Loucy (cell line): ENCODE measurements around the gene U2SURP.

ENCODE experiments used
- H2AFZ ChIP-seq: fragments of 200-600 bp; sonication (generic); 2 replicates; pipeline ENCODE4 v1.6.0; 2016; ENCODE audit warnings: antibody characterized with exemption, mild to moderate bottlenecking, low read length, moderate library complexity
- H3F3A ChIP-seq: fragments of 200-600 bp; 2 replicates; pipeline ENCODE4 v1.6.0; 2016; ENCODE audit warnings: antibody characterized with exemption, low read depth, mild to moderate bottlenecking
- H3K27me3 ChIP-seq: fragments of 200-600 bp; sonication (generic); 2 replicates; pipeline ENCODE4 v1.6.1; 2014; ENCODE audit warnings: low read length, mild to moderate bottlenecking; ENCODE audit not compliant: insufficient read depth, poor library complexity, severe bottlenecking
- H3K36me3 ChIP-seq: fragments of 200-600 bp; sonication (generic); 2 replicates; pipeline ENCODE4 v1.6.1; 2016; ENCODE audit warnings: low read length; ENCODE audit not compliant: insufficient read depth
- H3K4me1 ChIP-seq: fragments of 200-600 bp; sonication (generic); 2 replicates; pipeline ENCODE4 v1.5.1; 2014; ENCODE audit warnings: low read length, mild to moderate bottlenecking; ENCODE audit not compliant: insufficient read depth, poor library complexity, severe bottlenecking
- H3K4me2 ChIP-seq: fragments of 200-600 bp; sonication (generic); 2 replicates; pipeline ENCODE4 v1.6.0; 2014; ENCODE audit warnings: antibody characterized with exemption, low read length, low read depth, mild to moderate bottlenecking; ENCODE audit not compliant: poor library complexity, severe bottlenecking
- H3K4me3 ChIP-seq: fragments of 200-600 bp; sonication (generic); 2 replicates; pipeline ENCODE4 v1.5.1; 2014; ENCODE audit warnings: low read length, mild to moderate bottlenecking, mixed read lengths; ENCODE audit not compliant: poor library complexity, severe bottlenecking
- H3K79me2 ChIP-seq: fragments of 200-600 bp; sonication (generic); 2 replicates; pipeline ENCODE4 v1.6.1; 2014; ENCODE audit warnings: low read length; ENCODE audit not compliant: insufficient read depth
- H3K9ac ChIP-seq: fragments of 200-600 bp; sonication (generic); 2 replicates; pipeline ENCODE4 v1.6.0; 2014; ENCODE audit warnings: mild to moderate bottlenecking, low read depth, low read length, moderate library complexity; ENCODE audit not compliant: poor library complexity, severe bottlenecking
- H3K9me2 ChIP-seq: fragments of 200-600 bp; sonication (generic); replicated peaks from 2 replicates; pipeline ENCODE4 v1.6.1; 2016; ENCODE audit warnings: low read depth, low read length, mixed read lengths
- H3K9me3 ChIP-seq: fragments of 200-600 bp; sonication (generic); 2 replicates; pipeline ENCODE4 v1.6.1; 2014; ENCODE audit warnings: mild to moderate bottlenecking, antibody characterized with exemption, low read length, low read depth; ENCODE audit not compliant: insufficient read depth
- H4K20me1 ChIP-seq: fragments of 200-600 bp; sonication (generic); 2 replicates; pipeline ENCODE4 v1.6.0; 2014; ENCODE audit warnings: antibody characterized with exemption, low read length, mild to moderate bottlenecking; ENCODE audit not compliant: insufficient read depth, poor library complexity, severe bottlenecking
- CTCF ChIP-seq: fragments of 200-600 bp; sonication (generic); conservative IDR thresholded peaks from 2 replicates; pipeline ENCODE4 v1.5.1; 2014; ENCODE audit warnings: mild to moderate bottlenecking, antibody characterized with exemption, low read length
- EZH2phosphoT487 ChIP-seq: fragments of 200-600 bp; IDR thresholded peaks from 2 replicates; pipeline ENCODE4 v1.6.1; 2018; ENCODE audit warnings: antibody characterized with exemption, mild to moderate bottlenecking, moderate library complexity, borderline replicate concordance

Gene U2SURP

GRCh38 chr3:143054011-143054410, 52.6 kb downstream of the U2SURP start:
- H3K9me3 ChIP-seq = no peaks in the 10 kb centered on the region
- TF ChIP-seq CTCF = no peak
- TF ChIP-seq EZH2phosphoT487 = no peak
- no peaks in the 10 kb centered on the region for H3K4me1 ChIP-seq
- no peaks in the 10 kb centered on the region for H4K20me1 ChIP-seq
- H3K27me3 ChIP-seq = no peaks in the 10 kb centered on the region
- H3F3A ChIP-seq = no peaks in the 10 kb centered on the region
- peaks cover 83% of the 10 kb centered on the region for H3K36me3 ChIP-seq
- no peak overlapping the region for H2AFZ ChIP-seq
- no peaks in the 10 kb centered on the region for H3K9me2 ChIP-seq
- no peaks in the 10 kb centered on the region for H3K79me2 ChIP-seq
- H3K9ac ChIP-seq = no peak overlapping the region
- H3K4me2 ChIP-seq = no peak overlapping the region
- H3K4me3 ChIP-seq = no peak overlapping the region

GRCh38 chr3:143056372-143056771, 55.0 kb downstream of the U2SURP start:
- H3K79me2 ChIP-seq = no peaks in the 10 kb centered on the region
- no peaks in the 10 kb centered on the region for H3K27me3 ChIP-seq
- no peak overlapping the region for H3K4me2 ChIP-seq
- H3K4me1 ChIP-seq = no peaks in the 10 kb centered on the region
- H3F3A ChIP-seq = no peaks in the 10 kb centered on the region
- no peak overlapping the region for H2AFZ ChIP-seq
- no peak overlapping the region for H3K9ac ChIP-seq
- H3K36me3 ChIP-seq = peaks cover 79% of the 10 kb centered on the region
- H3K9me3 ChIP-seq = no peaks in the 10 kb centered on the region
- H4K20me1 ChIP-seq = no peaks in the 10 kb centered on the region
- TF ChIP-seq CTCF = no peak
- TF ChIP-seq EZH2phosphoT487 = no peak
- no peak overlapping the region for H3K4me3 ChIP-seq
- no peaks in the 10 kb centered on the region for H3K9me2 ChIP-seq

- Histone ChIP-seq H3K27me3 (no peaks in the 10 kb centered on the region), H4K20me1 (no peaks in the 10 kb centered on the region), H3F3A (no peaks in the 10 kb centered on the region), H3K9me2 (no peaks in the 10 kb centered on the region), H2AFZ (no peak overlapping the region), H3K9ac (no peak overlapping the region), H3K36me3 (peaks cover 37% of the 10 kb centered on the region), H3K79me2 (no peaks in the 10 kb centered on the region), H3K9me3 (no peaks in the 10 kb centered on the region), H3K4me1 (no peaks in the 10 kb centered on the region), H3K4me3 (no peak overlapping the region), H3K4me2 (no peak overlapping the region)
- no peak for TF ChIP-seq EZH2phosphoT487
Observed at GRCh38 chr3:143060906-143061305, 59.5 kb downstream of the U2SURP start.

GRCh38 chr3:143063018-143063417, 61.6 kb downstream of the U2SURP start:
- H3F3A ChIP-seq = no peaks in the 10 kb centered on the region
- no peaks in the 10 kb centered on the region for H3K79me2 ChIP-seq
- H3K9me3 ChIP-seq = no peaks in the 10 kb centered on the region
- no peak overlapping the region for H3K4me3 ChIP-seq
- no peaks in the 10 kb centered on the region for H3K4me1 ChIP-seq
- H3K4me2 ChIP-seq = no peak overlapping the region
- no peak overlapping the region for H2AFZ ChIP-seq
- H3K27me3 ChIP-seq = no peaks in the 10 kb centered on the region
- no peak overlapping the region for H3K9ac ChIP-seq
- TF ChIP-seq CTCF (no peak), EZH2phosphoT487 (no peak)
- no peaks in the 10 kb centered on the region for H4K20me1 ChIP-seq
- H3K36me3 ChIP-seq = peaks cover 16% of the 10 kb centered on the region
- H3K9me2 ChIP-seq = no peaks in the 10 kb centered on the region
